GM19099 (cell line): ENCODE measurements around the gene SPTBN1.
A peak's percentile ranks its signal among the peaks of the same experiment; 100 is the strongest.

Source experiments
- POLR2A ChIP-seq: IDR thresholded peaks from 3 replicates; pipeline ENCODE4 v1.6.1; 2011; ENCODE audit warnings: low read depth; ENCODE audit not compliant: insufficient read length; ENCODE audit errors: extremely low read depth

Gene SPTBN1

GRCh38 chr2:54559006-54559445 is 102.9 kb downstream of the SPTBN1 start:
- no peak for TF ChIP-seq POLR2A

- no peak for TF ChIP-seq POLR2A
Observed at GRCh38 chr2:54559593-54560145, 103.5 kb downstream of the SPTBN1 start.

- peak; percentile 82 for TF ChIP-seq POLR2A
Observed at GRCh38 chr2:54560146-54560881, 104.2 kb downstream of the SPTBN1 start.

- TF ChIP-seq POLR2A = no peak
Observed at GRCh38 chr2:54561010-54561409, 104.9 kb downstream of the SPTBN1 start.

- TF ChIP-seq POLR2A = no peak
Observed at GRCh38 chr2:54564439-54564838, 108.3 kb downstream of the SPTBN1 start.

- TF ChIP-seq POLR2A = no peak
Observed at GRCh38 chr2:54565551-54565950, 109.4 kb downstream of the SPTBN1 start.

- TF ChIP-seq POLR2A = no peak
Observed at GRCh38 chr2:54566896-54567295, 110.8 kb downstream of the SPTBN1 start.

- peak; percentile 27 for TF ChIP-seq POLR2A
Observed at GRCh38 chr2:54568876-54569321, 112.8 kb downstream of the SPTBN1 start.

GRCh38 chr2:54569745-54570301 is 113.7 kb downstream of the SPTBN1 start:
- TF ChIP-seq POLR2A = peak; percentile 44

- no peak for TF ChIP-seq POLR2A
Observed at GRCh38 chr2:54570321-54570855, 114.3 kb downstream of the SPTBN1 start.

GRCh38 chr2:54570925-54571694 is 115.0 kb downstream of the SPTBN1 start:
- peak; percentile 49 for TF ChIP-seq POLR2A

GRCh38 chr2:54572262-54572635 is 116.1 kb downstream of the SPTBN1 start:
- no peak for TF ChIP-seq POLR2A

- TF ChIP-seq POLR2A = peak; percentile 23
Observed at GRCh38 chr2:54572636-54573536, 116.8 kb downstream of the SPTBN1 start.

GRCh38 chr2:54573537-54573919 is 117.4 kb downstream of the SPTBN1 start:
- no peak for TF ChIP-seq POLR2A
